Liver (tissue), 8 donors: Measurements from ENCODE around the gene SORL1-AS1.

Experiments used
- DNase-seq: peaks from one replicate; pipeline ENCODE4 v3.0.0-alpha.2; 2017; ENCODE audit warnings: low spot score
- H3K27ac ChIP-seq, 2 donors: one replicate each; pipeline ENCODE4 v1.7.0; 2013; ENCODE audit warnings: inconsistent platforms in 2 of 2, low read length in 2 of 2, control low read depth in 1 of 2, low read depth in 1 of 2, mild to moderate bottlenecking in 1 of 2
- H3K27me3 ChIP-seq, 4 donors: one replicate each; pipeline versions ENCODE4 v1.6.1 to v1.7.0; 2013; ENCODE audit warnings: low read length in 3 of 4, inconsistent platforms in 1 of 4, mild to moderate bottlenecking in 1 of 4, moderate library complexity in 1 of 4; ENCODE audit not compliant: control insufficient read depth in 4 of 4, insufficient read depth in 4 of 4
- H3K36me3 ChIP-seq, 4 donors: one replicate each; pipeline versions ENCODE4 v1.6.1 to v1.7.0; 2013; ENCODE audit warnings: low read length in 3 of 4, mild to moderate bottlenecking in 3 of 4, low read depth in 1 of 4, moderate library complexity in 1 of 4; ENCODE audit not compliant: control insufficient read depth in 4 of 4, insufficient read depth in 3 of 4
- H3K4me1 ChIP-seq, 4 donors: one replicate each; pipeline versions ENCODE4 v1.6.1 to v1.7.0; 2013; ENCODE audit warnings: low read length in 3 of 4, mild to moderate bottlenecking in 3 of 4, moderate library complexity in 1 of 4; ENCODE audit not compliant: control insufficient read depth in 4 of 4, insufficient read depth in 4 of 4
- H3K4me3 ChIP-seq, 3 donors: one replicate each; pipeline versions ENCODE4 v1.6.1 to v1.7.0; 2013; ENCODE audit warnings: low read length in 3 of 3, control low read depth in 1 of 3, low read depth in 1 of 3, mild to moderate bottlenecking in 1 of 3
- H3K9ac ChIP-seq, 2 donors: one replicate each; pipeline ENCODE4 v1.7.0; 2013; ENCODE audit warnings: low read length in 2 of 2, mild to moderate bottlenecking in 2 of 2, moderate library complexity in 2 of 2, control low read depth in 1 of 2, low read depth in 1 of 2
- H3K9me3 ChIP-seq, 4 donors: one replicate each; pipeline versions ENCODE4 v1.6.1 to v1.7.0; 2013; ENCODE audit warnings: low read length in 3 of 4; ENCODE audit not compliant: control insufficient read depth in 4 of 4
- ATF3 ChIP-seq: IDR thresholded peaks from 2 replicates; pipeline ENCODE4 v1.6.1; 2016; ENCODE audit warnings: antibody characterized with exemption
- CTCF ChIP-seq: fragments of 150-350 bp; IDR thresholded peaks from 2 replicates; pipeline ENCODE4 v1.5.1; 2017; ENCODE audit warnings: improper control_type of control experiment, low read depth, low read length; ENCODE audit not compliant: missing input control
- EGR1 ChIP-seq, 2 donors: IDR thresholded peaks; 2 replicates each; pipeline ENCODE4 v1.6.1; 2016 to 2018; ENCODE audit warnings: antibody characterized with exemption in 2 of 2, low read depth in 2 of 2
- FOXA1 ChIP-seq: IDR thresholded peaks from 2 replicates; pipeline ENCODE4 v1.6.1; 2016; ENCODE audit warnings: antibody characterized with exemption
- FOXA2 ChIP-seq: IDR thresholded peaks from 2 replicates; pipeline ENCODE4 v1.6.1; 2016; ENCODE audit warnings: antibody characterized with exemption
- GABPA ChIP-seq, 2 donors: IDR thresholded peaks in 1 of 2; conservative IDR thresholded peaks in 1 of 2; 2 replicates each; pipeline ENCODE4 v1.6.1; 2016; ENCODE audit warnings: antibody characterized with exemption in 2 of 2, mild to moderate bottlenecking in 1 of 2, moderate library complexity in 1 of 2
- HNF4G ChIP-seq: IDR thresholded peaks from 2 replicates; pipeline ENCODE4 v1.6.1; 2016; ENCODE audit warnings: antibody characterized with exemption
- JUND ChIP-seq, 2 donors: IDR thresholded peaks; 2 replicates each; pipeline ENCODE4 v1.6.1; 2016; ENCODE audit warnings: antibody characterized with exemption in 2 of 2
- MAX ChIP-seq: IDR thresholded peaks from 2 replicates; pipeline ENCODE4 v1.6.1; 2016; ENCODE audit warnings: antibody characterized with exemption
- NR2F2 ChIP-seq: IDR thresholded peaks from 2 replicates; pipeline ENCODE4 v1.6.1; 2016; ENCODE audit warnings: antibody characterized with exemption
- RAD21 ChIP-seq, 2 donors: IDR thresholded peaks; 2 replicates each; pipeline ENCODE4 v1.6.1; 2016; ENCODE audit warnings: antibody characterized with exemption in 2 of 2, mild to moderate bottlenecking in 2 of 2
- RXRA ChIP-seq, 2 donors: IDR thresholded peaks; 2 replicates each; pipeline ENCODE4 v1.6.1; 2017 to 2018; ENCODE audit warnings: antibody characterized with exemption in 2 of 2, mild to moderate bottlenecking in 1 of 2
- SP1 ChIP-seq: IDR thresholded peaks from 2 replicates; pipeline ENCODE4 v1.6.1; 2018; ENCODE audit warnings: antibody characterized with exemption, mild to moderate bottlenecking
- TAF1 ChIP-seq: conservative IDR thresholded peaks from 2 replicates; pipeline ENCODE4 v1.6.1; 2016; ENCODE audit warnings: antibody characterized with exemption, mild to moderate bottlenecking
- YY1 ChIP-seq: IDR thresholded peaks from 2 replicates; pipeline ENCODE4 v1.6.1; 2016; ENCODE audit warnings: antibody characterized with exemption, mild to moderate bottlenecking
- WGBS: extraction: QIAGEN DNeasy Blood & Tissue Kit; methylation state at CpG from one replicate; pipeline ENCODE4 v1.1.7; 2013; 5-methylcytosine and 5-hydroxymethylcytosine counted together
- TF ChIP-seq, protein P1 (sequence below): IDR thresholded peaks from 2 replicates; pipeline ENCODE4 v1.6.1; 2016; ENCODE audit warnings: antibody characterized with exemption
- donor health status: healthy.
- donor health status: healthy.
- donor health status: healthy.
- donor health status: healthy.
- donor health status: healthy.

Gene SORL1-AS1

GRCh38 chr11:121489823-121490222 is 37.1 kb upstream of the SORL1-AS1 start:
- WGBS: 96% methylated on average over 2 of the region's 2 CpGs

DNA sequence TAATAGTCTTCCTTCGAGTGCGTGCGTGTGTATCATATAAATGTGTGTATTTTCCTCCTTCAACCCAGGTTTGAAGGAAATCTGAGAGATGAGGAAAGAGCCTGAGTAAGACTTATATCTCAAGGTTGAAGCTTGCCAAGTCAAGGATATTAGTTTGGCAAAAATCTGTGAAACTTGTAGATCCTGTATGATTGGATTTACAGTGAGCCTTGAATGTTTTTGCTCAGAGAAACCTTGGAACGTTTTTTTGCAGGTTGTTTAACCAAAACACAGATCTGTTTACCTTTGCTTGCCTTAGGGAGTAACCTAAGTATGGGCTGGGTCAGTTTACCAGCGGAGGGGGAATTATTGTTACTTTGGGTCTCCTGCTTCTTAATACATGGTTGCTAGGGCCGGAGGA is 35.9 kb upstream of the SORL1-AS1 start:
- Histone ChIP-seq H3K27me3 (no peaks in the 10 kb centered on the region), H3K36me3 (peaks cover 3 to 44% (median 29%) of the 10 kb centered on the region in 4 donors), H3K9ac (no peak overlapping the region), H3K4me1 (no peaks in the 10 kb centered on the region), H3K27ac (no peak overlapping the region), H3K4me3 (no peak overlapping the region), H3K9me3 (no peaks in the 10 kb centered on the region)
- 83% methylated on average over 6 of the region's 6 CpGs for WGBS
- no peak for DNase-seq
- TF ChIP-seq FOXA2 (no peak), GABPA (IDR thresholded peaks at IDR 0.05 in 1 of 2, conservative IDR thresholded peaks at IDR 0.05 in 1 of 2) (no peak), NR2F2 (no peak), MAX (no peak), EGR1 (IDR thresholded peaks at IDR 0.05; ENCODE audit: low read depth in 2 of 2) (no peak), FOXA1 (no peak), ATF3 (no peak), JUND (IDR thresholded peaks at IDR 0.05) (no peak), RXRA (IDR thresholded peaks at IDR 0.05) (no peak), HNF4G (no peak), CTCF (no peak)
- TF ChIP-seq, protein P1, sequence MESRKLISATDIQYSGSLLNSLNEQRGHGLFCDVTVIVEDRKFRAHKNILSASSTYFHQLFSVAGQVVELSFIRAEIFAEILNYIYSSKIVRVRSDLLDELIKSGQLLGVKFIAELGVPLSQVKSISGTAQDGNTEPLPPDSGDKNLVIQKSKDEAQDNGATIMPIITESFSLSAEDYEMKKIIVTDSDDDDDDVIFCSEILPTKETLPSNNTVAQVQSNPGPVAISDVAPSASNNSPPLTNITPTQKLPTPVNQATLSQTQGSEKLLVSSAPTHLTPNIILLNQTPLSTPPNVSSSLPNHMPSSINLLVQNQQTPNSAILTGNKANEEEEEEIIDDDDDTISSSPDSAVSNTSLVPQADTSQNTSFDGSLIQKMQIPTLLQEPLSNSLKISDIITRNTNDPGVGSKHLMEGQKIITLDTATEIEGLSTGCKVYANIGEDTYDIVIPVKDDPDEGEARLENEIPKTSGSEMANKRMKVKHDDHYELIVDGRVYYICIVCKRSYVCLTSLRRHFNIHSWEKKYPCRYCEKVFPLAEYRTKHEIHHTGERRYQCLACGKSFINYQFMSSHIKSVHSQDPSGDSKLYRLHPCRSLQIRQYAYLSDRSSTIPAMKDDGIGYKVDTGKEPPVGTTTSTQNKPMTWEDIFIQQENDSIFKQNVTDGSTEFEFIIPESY: no peak

More at GRCh38 chr11:121489823-121490222, 37.1 kb upstream of the SORL1-AS1 start:
- Histone ChIP-seq H3K27me3 (no peaks in the 10 kb centered on the region), H3K4me3 (no peak overlapping the region), H3K27ac (no peak overlapping the region), H3K36me3 (peaks cover 3 to 44% (median 33%) of the 10 kb centered on the region in 4 donors), H3K9me3 (no peaks in the 10 kb centered on the region), H3K4me1 (no peaks in the 10 kb centered on the region), H3K9ac (no peak overlapping the region)
- no peak for DNase-seq
- no peak for TF ChIP-seq SP1
- TF ChIP-seq RXRA (IDR thresholded peaks at IDR 0.05): no peak
- TF ChIP-seq HNF4G: no peak
- TF ChIP-seq RAD21 (IDR thresholded peaks at IDR 0.05): no peak
- no peak for TF ChIP-seq YY1
- no peak for TF ChIP-seq TAF1
- TF ChIP-seq FOXA2: no peak

DNA sequence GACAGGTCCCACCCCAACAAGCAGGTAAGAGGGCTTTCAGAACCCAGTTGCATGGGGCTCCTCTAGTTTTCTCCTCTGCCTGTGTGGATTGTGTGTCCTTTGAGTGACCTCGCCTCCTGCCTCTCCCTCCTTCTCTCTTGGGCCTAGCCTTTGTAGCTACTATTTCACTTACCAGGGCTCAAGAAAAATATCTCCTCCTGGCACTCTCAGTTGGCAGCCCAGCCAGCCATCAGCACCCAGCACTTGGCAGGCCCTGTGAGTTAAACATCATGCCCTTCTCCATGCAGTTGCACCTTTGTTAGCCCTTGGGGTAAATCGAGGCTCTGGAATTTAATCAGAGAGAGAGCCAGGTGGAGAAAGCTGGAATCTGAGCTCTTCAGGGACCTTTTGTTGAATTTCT is 35.4 kb upstream of the SORL1-AS1 start:
- DNase-seq: no peak
- WGBS: 89% methylated on average over 2 of the region's 2 CpGs
- Histone ChIP-seq H3K36me3 (peaks cover 3 to 44% (median 29%) of the 10 kb centered on the region in 4 donors), H3K27me3 (no peaks in the 10 kb centered on the region), H3K4me3 (no peak overlapping the region), H3K27ac (no peak overlapping the region), H3K9ac (no peak overlapping the region), H3K9me3 (no peaks in the 10 kb centered on the region), H3K4me1 (no peaks in the 10 kb centered on the region)
- TF ChIP-seq, protein P1: no peak
